GM20000 (cell line): ENCODE data around the gene CDC37L1.

Experiments
- DNase-seq: peaks from one replicate; pipeline ENCODE4 v3.0.0; 2012; ENCODE audit warnings: low spot score
- CTCF ChIP-seq: IDR thresholded peaks from 2 replicates; pipeline ENCODE4 v1.5.1; 2012; ENCODE audit warnings: mild to moderate bottlenecking, control low read depth; ENCODE audit errors: extremely low read depth, missing control alignments

The CDC37L1 gene

GRCh38 chr9:4756420-4756819 is 77.1 kb downstream of the CDC37L1 start:
- no peak for DNase-seq
- no peak for TF ChIP-seq CTCF
